ENCODE results near the gene FREM3.

GRCh38 chr4:143653031-143653430 lies 47.4 kb downstream of the FREM3 start:
- TF ChIP-seq CTCF (IDR thresholded peaks at IDR 0.05; ENCODE audit: insufficient read depth, low read length, poor library complexity, severe bottlenecking) (no peak), EZH2phosphoT487 (conservative IDR thresholded peaks at IDR 0.05; ENCODE audit: low read length) (no peak)

Measured in SU-DHL-6 (cell line).